Naive B cell (primary cell): ENCODE data around the gene GTPBP6. TPM values are rescaled to one million over a fixed set of nuclear protein-coding genes. Genes with fewer than 3 reads are reported as not detected.

Source experiments
- ATAC-seq, 2 donors: fragments of 150-1000 bp; cut with Tn5 transposase; 2 replicates each; pipeline ENCODE4 v1.10.0; 2021; ENCODE audit warnings: low read depth in 2 of 2, mild to moderate bottlenecking in 2 of 2, moderate library complexity in 2 of 2
- DNase-seq: peaks from one replicate; pipeline ENCODE4 v3.0.0; 2022
- H3K27ac Mint-ChIP-seq, 6 donors: one replicate each; pipeline ENCODE4 v1.8.0; 2020 to 2022; ENCODE audit warnings: mild to moderate bottlenecking in 6 of 6, mixed read lengths in 6 of 6, moderate library complexity in 5 of 6, inconsistent platforms in 2 of 6
- H3K27me3 Mint-ChIP-seq, 3 donors: one replicate each; pipeline ENCODE4 v1.8.0; 2021 to 2022; ENCODE audit warnings: mixed read lengths in 3 of 3, mild to moderate bottlenecking in 1 of 3
- H3K36me3 Mint-ChIP-seq, 2 donors: one replicate each; pipeline ENCODE4 v1.8.0; 2020 to 2022; ENCODE audit warnings: mixed read lengths in 2 of 2, inconsistent platforms in 1 of 2, mild to moderate bottlenecking in 1 of 2
- H3K4me1 Mint-ChIP-seq, 3 donors: one replicate each; pipeline ENCODE4 v1.8.0; 2020 to 2022; ENCODE audit warnings: mixed read lengths in 3 of 3, inconsistent platforms in 1 of 3, mild to moderate bottlenecking in 1 of 3, moderate library complexity in 1 of 3
- H3K4me3 Mint-ChIP-seq, 8 donors: one replicate each; pipeline ENCODE4 v1.8.0; 2020 to 2022; ENCODE audit warnings: mild to moderate bottlenecking in 8 of 8, mixed read lengths in 8 of 8, moderate library complexity in 8 of 8, inconsistent platforms in 2 of 8
- H3K9me3 Mint-ChIP-seq, 7 donors: one replicate each; pipeline ENCODE4 v1.8.0; 2020 to 2022; ENCODE audit warnings: mixed read lengths in 7 of 7, mild to moderate bottlenecking in 5 of 7, inconsistent platforms in 2 of 7, moderate library complexity in 1 of 7
- polyA plus RNA-seq, 6 donors: library from polyadenylated mRNA; unstranded; fragments of 300-500 nt; fragmentation: Illumina TruSeq; gene quantifications; one replicate each; pipeline ENCODE4 v1.2.3, GENCODE V29; 2021; ENCODE audit warnings: low read depth in 6 of 6

Gene GTPBP6
- polyA plus RNA-seq, 6 donors from 2014 or later = 37.7 to 54.0 (median 41.6) TPM

DNA sequence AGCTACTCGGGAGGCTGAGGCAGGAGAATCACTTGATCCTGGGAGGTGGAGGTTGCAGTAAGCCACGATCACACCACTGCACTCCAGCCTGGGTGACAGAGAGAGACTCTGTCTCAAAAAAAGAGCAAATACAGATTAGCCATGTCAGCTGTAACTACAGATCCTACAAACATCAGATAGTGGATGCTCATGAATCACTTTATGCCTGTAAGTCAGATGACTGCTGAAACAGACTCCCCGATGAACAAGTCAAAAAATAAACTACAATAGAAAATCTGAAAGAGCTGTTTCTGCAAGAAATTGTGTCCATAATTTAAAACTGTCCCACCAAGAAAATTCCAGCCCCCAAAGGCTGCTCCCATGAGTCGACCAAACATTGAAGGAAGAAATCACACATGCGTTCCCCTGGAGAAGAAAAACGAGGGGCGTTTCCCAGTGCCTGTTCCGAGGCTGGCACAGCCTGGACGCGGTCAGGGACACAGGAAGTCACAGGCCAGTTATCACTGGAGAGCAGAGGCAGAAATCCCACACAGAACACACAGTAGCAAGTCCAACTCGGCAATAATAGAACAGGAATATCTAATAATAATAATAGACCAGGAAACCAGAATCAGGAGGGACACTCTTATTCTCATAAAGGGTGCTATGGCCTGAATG lies 30.0 kb upstream of the GTPBP6 start:
- no peak overlapping the region for H3K4me3 Mint-ChIP-seq

DNA sequence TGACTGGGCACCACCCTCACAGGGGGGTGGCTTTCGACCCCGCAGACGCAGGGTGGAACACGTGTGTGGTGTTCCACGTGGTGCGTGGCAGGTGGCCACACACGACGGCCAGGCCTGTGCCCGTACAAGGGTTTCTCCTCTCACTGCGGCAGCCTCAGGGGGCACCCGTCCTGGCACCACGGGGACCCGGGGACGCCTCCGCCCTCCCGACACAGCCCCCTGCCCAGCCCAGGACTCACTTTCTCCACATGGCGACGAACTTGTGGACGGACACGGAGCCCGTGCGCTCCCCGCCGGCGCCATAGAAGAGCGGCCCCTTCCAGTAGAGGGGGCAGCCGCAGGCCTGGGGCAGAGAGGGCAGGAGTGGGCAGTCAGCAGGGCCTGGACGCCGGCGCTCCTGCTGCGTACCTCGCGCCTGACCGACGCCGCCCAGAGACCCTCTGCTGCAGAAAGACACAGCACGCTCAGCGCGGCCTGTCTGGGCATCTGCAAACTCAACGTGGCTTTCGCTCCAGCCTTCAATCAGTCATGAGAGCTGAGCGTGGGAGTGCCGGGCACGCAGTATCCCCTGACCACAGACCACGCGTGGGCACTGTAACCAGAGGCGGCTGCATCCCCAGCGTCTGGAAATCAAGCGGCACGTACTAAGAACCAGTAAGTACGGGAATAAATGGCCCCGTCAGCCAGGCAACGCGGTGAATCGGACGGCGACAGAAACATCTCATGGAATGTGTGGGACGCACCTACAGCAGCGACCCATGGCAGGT lies 28.9 kb upstream of the GTPBP6 start:
- ATAC-seq = no peak
- DNase-seq = no peak
- Mint-ChIP-seq H3K36me3 (no peaks in the 10 kb centered on the region), H3K27ac (no peak overlapping the region), H3K4me3 (peak overlapping the region in 1 of 8 donors; percentile 9), H3K4me1 (peaks cover 2 to 10% (median 8%) of the 10 kb centered on the region in 3 donors), H3K9me3 (no peaks in the 10 kb centered on the region), H3K27me3 (no peaks in the 10 kb centered on the region)

More for the DNA sequence above, 30.0 kb upstream of the GTPBP6 start:
- Mint-ChIP-seq H3K9me3 (no peaks in the 10 kb centered on the region), H3K27ac (peak overlapping the region in 1 of 6 donors; percentile 74), H3K36me3 (no peaks in the 10 kb centered on the region), H3K4me1 (peaks cover 3 to 10% (median 9%) of the 10 kb centered on the region in 3 donors), H3K27me3 (no peaks in the 10 kb centered on the region)
- DNase-seq (no peak), ATAC-seq (no peak)

DNA sequence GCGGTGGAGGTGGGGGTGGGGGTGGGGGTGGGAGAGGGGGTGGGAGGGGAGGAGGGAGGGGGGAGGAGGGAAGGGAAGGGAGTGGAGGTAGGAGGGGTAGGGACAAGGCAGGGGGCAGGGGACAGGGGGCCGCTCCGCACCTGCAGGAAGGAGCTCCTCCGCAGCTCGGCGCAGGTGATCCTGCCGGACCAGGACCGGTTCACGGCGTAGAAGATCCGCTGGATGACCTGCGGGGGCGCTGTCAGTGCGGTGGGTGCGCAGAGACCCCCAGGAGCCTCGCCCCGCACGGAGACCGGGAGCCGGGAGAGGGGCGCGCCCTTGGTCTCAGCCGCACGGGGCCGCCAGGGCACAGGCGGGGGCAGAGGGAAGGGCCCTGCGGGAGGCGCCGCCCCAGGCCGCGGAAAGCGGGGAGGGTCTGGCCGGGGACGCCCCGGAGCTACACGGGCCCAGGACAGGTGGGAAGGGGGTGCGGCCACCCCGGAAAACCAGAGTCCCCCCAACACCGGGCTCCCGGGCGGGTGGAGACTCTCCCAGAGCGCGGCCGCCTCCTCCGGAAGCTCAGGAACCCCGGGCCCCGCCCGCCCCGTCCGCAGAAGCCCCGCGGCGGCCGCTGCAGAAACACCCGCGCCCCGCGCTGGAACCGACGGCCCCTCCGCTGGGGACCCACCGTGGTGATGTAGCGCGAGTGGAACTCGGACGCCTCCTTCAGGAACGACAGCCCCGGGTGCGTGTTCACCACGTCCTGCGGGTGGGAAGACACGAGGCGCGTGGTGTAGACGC lies 27.6 kb upstream of the GTPBP6 start:
- H3K27ac Mint-ChIP-seq = no peak overlapping the region
- H3K4me3 Mint-ChIP-seq = no peak overlapping the region
- H3K9me3 Mint-ChIP-seq = peaks cover 0 to 2% (median 0%) of the 10 kb centered on the region in 7 donors
- H3K4me1 Mint-ChIP-seq = peaks cover 0 to 10% (median 10%) of the 10 kb centered on the region in 3 donors
- ATAC-seq = no peak
- peaks cover 0 to 12% of the 10 kb centered on the region in 2 donors for H3K36me3 Mint-ChIP-seq
- DNase-seq = no peak
- no peaks in the 10 kb centered on the region for H3K27me3 Mint-ChIP-seq

GRCh38 chrX:345020-345925 lies 26.7 kb upstream of the GTPBP6 start:
- H3K4me3 Mint-ChIP-seq = no peak overlapping the region
- H3K27me3 Mint-ChIP-seq = no peaks in the 10 kb centered on the region
- peaks cover 0 to 10% (median 10%) of the 10 kb centered on the region in 3 donors for H3K4me1 Mint-ChIP-seq
- DNase-seq (no peak), ATAC-seq (no peak)
- peaks cover 0 to 13% of the 10 kb centered on the region in 2 donors for H3K36me3 Mint-ChIP-seq
- H3K27ac Mint-ChIP-seq = no peak overlapping the region
- H3K9me3 Mint-ChIP-seq = peaks cover 0 to 2% (median 0%) of the 10 kb centered on the region in 7 donors

GRCh38 chrX:344371-344901 lies 25.8 kb upstream of the GTPBP6 start:
- Mint-ChIP-seq H3K27me3 (no peaks in the 10 kb centered on the region), H3K4me1 (peaks cover 0 to 10% (median 4%) of the 10 kb centered on the region in 3 donors), H3K4me3 (no peak overlapping the region), H3K36me3 (peaks cover 0 to 13% of the 10 kb centered on the region in 2 donors), H3K9me3 (peaks cover 0 to 2% (median 0%) of the 10 kb centered on the region in 7 donors), H3K27ac (peak overlapping the region in 1 of 6 donors; percentile 74)
- ATAC-seq = no peak
- DNase-seq = no peak

- Mint-ChIP-seq H3K36me3 (peaks cover 1 to 16% of the 10 kb centered on the region in 2 donors), H3K4me3 (no peak overlapping the region), H3K27ac (peak overlapping the region in 2 of 6 donors; percentile 53 to 85), H3K4me1 (peaks cover 0 to 6% (median 4%) of the 10 kb centered on the region in 3 donors), H3K27me3 (no peaks in the 10 kb centered on the region), H3K9me3 (peaks cover 0 to 2% (median 0%) of the 10 kb centered on the region in 7 donors)
- no peak for DNase-seq
- no peak for ATAC-seq
Observed at GRCh38 chrX:341541-342101, 23.0 kb upstream of the GTPBP6 start.

DNA sequence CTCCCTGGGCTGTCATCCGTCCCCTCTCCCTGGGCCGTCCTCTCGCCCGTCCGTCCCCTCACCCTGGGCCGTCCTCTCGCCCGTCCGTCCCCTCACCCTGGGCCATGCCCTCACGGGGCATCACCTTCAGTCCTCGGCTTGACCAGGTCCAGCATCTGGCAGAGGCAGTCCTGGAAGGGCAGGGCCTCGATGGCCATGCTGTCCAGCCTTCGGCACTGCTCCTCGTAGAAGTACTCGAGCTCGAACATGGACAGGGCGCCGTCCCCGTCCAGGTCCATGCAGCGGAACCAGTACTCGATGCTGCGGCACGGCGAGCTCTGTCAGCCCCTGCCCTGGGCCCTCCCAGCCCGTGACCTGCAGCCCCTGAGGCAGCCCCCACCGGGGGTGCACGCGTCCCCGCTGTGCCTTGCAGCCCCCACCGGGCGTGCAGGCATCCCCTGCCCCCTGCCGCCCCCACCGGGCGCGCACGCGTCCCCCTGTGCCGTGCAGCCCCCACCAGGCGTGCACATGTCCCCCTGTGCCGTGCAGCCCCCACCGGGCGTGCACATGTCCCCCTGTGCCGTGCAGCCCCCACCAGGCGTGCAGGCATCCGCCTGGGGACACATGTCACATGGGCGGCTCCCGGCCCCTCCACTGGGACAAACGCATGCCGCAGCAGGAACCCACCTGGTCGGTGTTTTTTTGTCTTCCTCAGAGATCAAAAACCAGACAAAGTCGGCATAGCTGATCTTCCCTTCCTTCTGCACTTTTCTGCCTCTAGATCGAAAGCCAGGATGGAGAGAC lies 22.2 kb upstream of the GTPBP6 start:
- DNase-seq = no peak

GRCh38 chrX:340121-340520 lies 21.5 kb upstream of the GTPBP6 start:
- peaks cover 4 to 8% (median 4%) of the 10 kb centered on the region in 3 donors for H3K4me1 Mint-ChIP-seq
- peaks cover 0 to 2% (median 0%) of the 10 kb centered on the region in 7 donors for H3K9me3 Mint-ChIP-seq
- H3K27ac Mint-ChIP-seq = no peak overlapping the region
- DNase-seq (no peak), ATAC-seq (no peak)
- H3K36me3 Mint-ChIP-seq = peaks cover 6 to 23% of the 10 kb centered on the region in 2 donors
- H3K27me3 Mint-ChIP-seq = no peaks in the 10 kb centered on the region
- no peak overlapping the region for H3K4me3 Mint-ChIP-seq

More for the DNA sequence above, 22.2 kb upstream of the GTPBP6 start:
- Mint-ChIP-seq H3K27me3 (no peaks in the 10 kb centered on the region), H3K9me3 (peaks cover 0 to 2% (median 0%) of the 10 kb centered on the region in 7 donors), H3K27ac (peak overlapping the region in 2 of 6 donors; percentile 20 to 53), H3K4me1 (peaks cover 4 to 9% (median 6%) of the 10 kb centered on the region in 3 donors), H3K4me3 (no peak overlapping the region), H3K36me3 (peaks cover 6 to 23% of the 10 kb centered on the region in 2 donors)
- ATAC-seq = no peak

- H3K4me1 Mint-ChIP-seq = peaks cover 3 to 5% (median 4%) of the 10 kb centered on the region in 3 donors
- no peak for ATAC-seq
- peaks cover 0 to 2% (median 0%) of the 10 kb centered on the region in 7 donors for H3K9me3 Mint-ChIP-seq
- peaks cover 6 to 23% of the 10 kb centered on the region in 2 donors for H3K36me3 Mint-ChIP-seq
- no peaks in the 10 kb centered on the region for H3K27me3 Mint-ChIP-seq
- peak overlapping the region in 1 of 6 donors; percentile 50 for H3K27ac Mint-ChIP-seq
- DNase-seq = no peak
- no peak overlapping the region for H3K4me3 Mint-ChIP-seq
Observed at GRCh38 chrX:338836-339400, 20.3 kb upstream of the GTPBP6 start.

GRCh38 chrX:338281-338835 lies 19.8 kb upstream of the GTPBP6 start:
- Mint-ChIP-seq H3K4me3 (no peak overlapping the region), H3K27me3 (no peaks in the 10 kb centered on the region), H3K4me1 (peaks cover 3 to 5% (median 4%) of the 10 kb centered on the region in 3 donors), H3K27ac (peak overlapping the region in 1 of 6 donors; percentile 15), H3K36me3 (peaks cover 6 to 23% of the 10 kb centered on the region in 2 donors), H3K9me3 (peaks cover 0 to 2% (median 0%) of the 10 kb centered on the region in 7 donors)
- DNase-seq (no peak), ATAC-seq (no peak)

DNA sequence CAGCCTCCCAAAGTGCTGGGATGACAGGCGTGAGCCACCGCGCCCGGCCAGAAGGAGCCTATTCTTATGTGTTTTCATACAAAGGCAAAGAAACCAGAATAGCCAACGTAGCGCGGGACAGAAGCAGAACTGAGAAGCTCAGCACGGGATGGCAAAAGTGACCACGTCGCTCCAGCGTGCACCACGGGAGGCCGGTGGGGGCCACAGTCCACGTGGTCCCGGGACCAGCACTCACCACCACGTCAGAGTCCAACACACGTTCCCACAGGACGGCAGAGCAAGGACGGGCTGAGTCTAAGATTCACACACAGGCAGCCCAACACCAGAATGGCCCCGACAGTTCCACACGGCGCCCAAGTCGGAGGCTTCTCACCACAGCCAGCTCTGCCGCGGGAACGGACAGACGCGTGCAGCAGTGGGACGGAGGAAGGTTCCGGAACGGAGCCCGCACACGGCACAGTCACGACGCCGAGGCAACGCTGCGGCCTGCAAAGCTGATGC lies 18.8 kb upstream of the GTPBP6 start:
- no peaks in the 10 kb centered on the region for H3K27me3 Mint-ChIP-seq
- H3K9me3 Mint-ChIP-seq = peaks cover 0 to 2% (median 0%) of the 10 kb centered on the region in 7 donors
- peaks cover 6 to 23% of the 10 kb centered on the region in 2 donors for H3K36me3 Mint-ChIP-seq
- DNase-seq (no peak), ATAC-seq (no peak)
- no peak overlapping the region for H3K4me3 Mint-ChIP-seq
- H3K4me1 Mint-ChIP-seq = peaks cover 3 to 5% (median 4%) of the 10 kb centered on the region in 3 donors
- peak overlapping the region in 2 of 6 donors; percentile 28 to 87 for H3K27ac Mint-ChIP-seq
